ENCODE results near the gene ANO9.

The ANO9 gene

GRCh38 chr11:441418-442274, at the start of gene ANO9:
Gene ANO9, minus strand, starts transcription at chr11:442011. Its CDS starts 85 bp downstream, at chr11:441926.
- peak in 2 of 4 experiments; percentile 39 to 55 for DNase-seq

- no peak for DNase-seq
These were observed 49.5 kb upstream of the ANO9 start for GRCh38 chr11:491358-491757.

GRCh38 chr11:490930-491260, 49.1 kb upstream of the ANO9 start:
- no peak for DNase-seq

- DNase-seq: no peak
These were observed 48.5 kb upstream of the ANO9 start for GRCh38 chr11:490186-490929.

- DNase-seq: no peak
These were observed 47.9 kb upstream of the ANO9 start for GRCh38 chr11:489610-490185.

GRCh38 chr11:488992-489391, 47.2 kb upstream of the ANO9 start:
- DNase-seq: no peak

GRCh38 chr11:488579-488978, 46.8 kb upstream of the ANO9 start:
- DNase-seq: no peak

- DNase-seq: no peak
These were observed 46.3 kb upstream of the ANO9 start for GRCh38 chr11:488062-488461.

GRCh38 chr11:487571-488021, 45.8 kb upstream of the ANO9 start:
- no peak for DNase-seq

- no peak for DNase-seq
These were observed 44.4 kb upstream of the ANO9 start for GRCh38 chr11:486189-486588.

GRCh38 chr11:484616-485015, 42.8 kb upstream of the ANO9 start:
- DNase-seq: no peak

- no peak for DNase-seq
These were observed 37.5 kb upstream of the ANO9 start for GRCh38 chr11:479311-479710.

- no peak for DNase-seq
These were observed 35.4 kb upstream of the ANO9 start for GRCh38 chr11:477052-477715.

GRCh38 chr11:476416-476815, 34.6 kb upstream of the ANO9 start:
- DNase-seq: no peak

- no peak for DNase-seq
These were observed 34.1 kb upstream of the ANO9 start for GRCh38 chr11:475941-476340.

- no peak for DNase-seq
These were observed 33.2 kb upstream of the ANO9 start for GRCh38 chr11:474914-475506.

- no peak for DNase-seq
These were observed 32.4 kb upstream of the ANO9 start for GRCh38 chr11:473962-474785.

- DNase-seq: no peak
These were observed 31.6 kb upstream of the ANO9 start for GRCh38 chr11:473415-473814.

GRCh38 chr11:472816-473215, 31.0 kb upstream of the ANO9 start:
- DNase-seq: no peak

GRCh38 chr11:472272-472671, 30.5 kb upstream of the ANO9 start:
- DNase-seq: no peak

- no peak for DNase-seq
These were observed 29.8 kb upstream of the ANO9 start for GRCh38 chr11:471468-472145.

Measured in activated naive CD4-positive, alpha-beta T cell (primary cell).